Astrocyte (in vitro differentiated cells and primary cell): ENCODE data around the gene ACOT8. TPM values are rescaled to one million over a fixed set of nuclear protein-coding genes. Genes with fewer than 3 reads are reported as not detected.

Experiments used
- DNase-seq: peaks from one replicate; pipeline ENCODE4 v3.0.0-alpha.2; 2010; ENCODE audit warnings: low read depth
- FAIRE-seq: peaks from 2 replicates; lab custom pipeline; 2011; peaks lifted over from hg19 to GRCh38; lab: Jason Lieb, UNC
- H2AFZ ChIP-seq: 2 replicates; pipeline ENCODE4 v1.6.0; 2012; ENCODE audit warnings: low read depth, low read length, inconsistent platforms
- H3K27ac ChIP-seq: 2 replicates; pipeline ENCODE4 v1.5.1; 2011; ENCODE audit warnings: low read depth, low read length, inconsistent platforms
- H3K27me3 ChIP-seq: 2 replicates; pipeline ENCODE4 v1.6.0; 2011; ENCODE audit warnings: low read length, inconsistent platforms; ENCODE audit not compliant: insufficient read depth
- H3K36me3 ChIP-seq: 2 replicates; pipeline ENCODE4 v1.5.1; 2011; ENCODE audit warnings: low read length, inconsistent platforms; ENCODE audit not compliant: insufficient read depth
- H3K4me1 ChIP-seq: 2 replicates; pipeline ENCODE4 v1.5.1; 2011; ENCODE audit warnings: low read length, inconsistent platforms; ENCODE audit not compliant: insufficient read depth
- H3K4me2 ChIP-seq: 2 replicates; pipeline ENCODE4 v1.6.0; 2012; ENCODE audit warnings: low read length, inconsistent platforms
- H3K4me3 ChIP-seq: 2 replicates; pipeline ENCODE4 v1.5.1; 2011; ENCODE audit warnings: low read depth, mild to moderate bottlenecking, low read length, inconsistent platforms; ENCODE audit not compliant: insufficient read depth
- H3K79me2 ChIP-seq: 2 replicates; pipeline ENCODE4 v1.6.0; 2012; ENCODE audit warnings: mild to moderate bottlenecking, low read length, inconsistent platforms; ENCODE audit not compliant: insufficient read depth
- H3K9ac ChIP-seq: 2 replicates; pipeline ENCODE4 v1.6.0; 2012; ENCODE audit warnings: mild to moderate bottlenecking, low read length, inconsistent platforms
- H3K9me3 ChIP-seq: 2 replicates; pipeline ENCODE4 v1.5.1; 2012; ENCODE audit warnings: low read depth, mild to moderate bottlenecking, low read length, inconsistent platforms; ENCODE audit not compliant: insufficient read depth
- H4K20me1 ChIP-seq: 2 replicates; pipeline ENCODE4 v1.6.0; 2012; ENCODE audit warnings: low read length, inconsistent platforms; ENCODE audit not compliant: insufficient read depth
- H3K27ac Mint-ChIP-seq: one replicate; pipeline ENCODE4 v1.8.0; 2021; ENCODE audit warnings: mild to moderate bottlenecking, mixed read lengths; ENCODE audit not compliant: unreplicated experiment
- H3K27me3 Mint-ChIP-seq: one replicate; pipeline ENCODE4 v1.8.0; 2021; ENCODE audit warnings: low read depth, mixed read lengths; ENCODE audit not compliant: unreplicated experiment
- H3K36me3 Mint-ChIP-seq: one replicate; pipeline ENCODE4 v1.8.0; 2021; ENCODE audit warnings: low read depth, mixed read lengths; ENCODE audit not compliant: unreplicated experiment
- H3K4me1 Mint-ChIP-seq: one replicate; pipeline ENCODE4 v1.8.0; 2021; ENCODE audit warnings: low read depth, mixed read lengths; ENCODE audit not compliant: unreplicated experiment
- H3K4me3 Mint-ChIP-seq: one replicate; pipeline ENCODE4 v1.8.0; 2021; ENCODE audit warnings: mild to moderate bottlenecking, moderate library complexity, mixed read lengths; ENCODE audit not compliant: unreplicated experiment
- H3K9me3 Mint-ChIP-seq: one replicate; pipeline ENCODE4 v1.8.0; 2021; ENCODE audit warnings: mild to moderate bottlenecking, mixed read lengths; ENCODE audit not compliant: unreplicated experiment
- CTCF ChIP-seq: IDR thresholded peaks from 2 replicates; pipeline ENCODE4 v1.5.1; 2011; ENCODE audit warnings: low read depth, mild to moderate bottlenecking, inconsistent platforms, low read length, moderate library complexity; ENCODE audit not compliant: insufficient read depth
- EZH2 ChIP-seq: IDR thresholded peaks from 2 replicates; pipeline ENCODE4 v1.6.1; 2012; ENCODE audit warnings: mild to moderate bottlenecking, low read length, inconsistent platforms; ENCODE audit not compliant: insufficient read depth
- total RNA-seq: library from RNA; stranded (reverse); gene quantifications from 2 replicates; pipeline ENCODE4 v1.2.1, GENCODE V29; 2021

Gene ACOT8
- total RNA-seq, 1 donor from 2014 or later = 22.0 TPM

GRCh38 chr20:45828589-45828988 lies 28.6 kb downstream of the ACOT8 start:
- H3K9me3 Mint-ChIP-seq = no peaks in the 10 kb centered on the region
- H4K20me1 ChIP-seq = no peaks in the 10 kb centered on the region
- H3K4me3 Mint-ChIP-seq = no peak overlapping the region
- no peaks in the 10 kb centered on the region for H3K79me2 ChIP-seq
- FAIRE-seq = no peak
- H3K36me3 ChIP-seq = no peaks in the 10 kb centered on the region
- H3K4me1 Mint-ChIP-seq = peaks cover 19% of the 10 kb centered on the region
- TF ChIP-seq CTCF = no peak
- TF ChIP-seq EZH2 = no peak
- no peak overlapping the region for H3K27ac Mint-ChIP-seq
- peaks cover 14% of the 10 kb centered on the region for H3K4me1 ChIP-seq
- H3K36me3 Mint-ChIP-seq = no peaks in the 10 kb centered on the region
- H3K4me2 ChIP-seq = no peak overlapping the region
- no peak overlapping the region for H3K9ac ChIP-seq
- no peaks in the 10 kb centered on the region for H3K27me3 ChIP-seq
- H2AFZ ChIP-seq = no peak overlapping the region
- DNase-seq = no peak
- H3K9me3 ChIP-seq = no peaks in the 10 kb centered on the region
- no peak overlapping the region for H3K27ac ChIP-seq
- H3K4me3 ChIP-seq = no peak overlapping the region
- peaks cover under 1% of the 10 kb centered on the region for H3K27me3 Mint-ChIP-seq

- H2AFZ ChIP-seq = no peak overlapping the region
- H3K79me2 ChIP-seq = no peaks in the 10 kb centered on the region
- no peaks in the 10 kb centered on the region for H3K36me3 ChIP-seq
- peaks cover 8% of the 10 kb centered on the region for H3K4me1 ChIP-seq
- no peak overlapping the region for H3K9ac ChIP-seq
- FAIRE-seq = no peak
- Mint-ChIP-seq H3K27ac (no peak overlapping the region), H3K36me3 (no peaks in the 10 kb centered on the region), H3K4me3 (no peak overlapping the region), H3K4me1 (peaks cover 19% of the 10 kb centered on the region), H3K9me3 (no peaks in the 10 kb centered on the region), H3K27me3 (peaks cover 2% of the 10 kb centered on the region)
- no peak overlapping the region for H3K4me3 ChIP-seq
- no peaks in the 10 kb centered on the region for H4K20me1 ChIP-seq
- no peaks in the 10 kb centered on the region for H3K27me3 ChIP-seq
- H3K27ac ChIP-seq = no peak overlapping the region
- no peak for DNase-seq
- no peaks in the 10 kb centered on the region for H3K9me3 ChIP-seq
- TF ChIP-seq EZH2 (no peak), CTCF (no peak)
- no peak overlapping the region for H3K4me2 ChIP-seq
These were observed 29.5 kb downstream of the ACOT8 start for GRCh38 chr20:45827712-45828111.

- no peak within 1 kb of the TSS for H3K9ac ChIP-seq
- peak within 1 kb of the TSS; percentile 20 for H3K4me2 ChIP-seq
These were observed 30.1 kb downstream of the ACOT8 start, which contains the start of gene TNNC2 for GRCh38 chr20:45827030-45827652. Gene TNNC2 (minus strand): TSS chr20:45827312. CDS start chr20:45827248, 64 bp downstream.

More at GRCh38 chr20:45827030-45827652, 30.1 kb downstream of the ACOT8 start, which contains the start of gene TNNC2:
- FAIRE-seq (no peak), DNase-seq (no peak)
- TF ChIP-seq EZH2 (no peak), CTCF (no peak)
- H3K4me1 ChIP-seq = peaks cover 8% of the 10 kb centered on the region
- H3K4me1 Mint-ChIP-seq = peaks cover 21% of the 10 kb centered on the region
- no peak within 1 kb of the TSS for H3K27ac Mint-ChIP-seq
- H4K20me1 ChIP-seq = no peaks in the 10 kb centered on the region
- H3K36me3 Mint-ChIP-seq = no peaks in the 10 kb centered on the region
- no peaks in the 10 kb centered on the region for H3K9me3 Mint-ChIP-seq
- no peak within 1 kb of the TSS for H3K4me3 ChIP-seq
- H2AFZ ChIP-seq = peak within 1 kb of the TSS; percentile 47
- H3K79me2 ChIP-seq = no peaks in the 10 kb centered on the region
- H3K27me3 ChIP-seq = no peaks in the 10 kb centered on the region
- H3K9me3 ChIP-seq = no peaks in the 10 kb centered on the region
- no peak within 1 kb of the TSS for H3K27ac ChIP-seq
- peak within 1 kb of the TSS; percentile 17 for H3K4me3 Mint-ChIP-seq
- H3K27me3 Mint-ChIP-seq = peaks cover 4% of the 10 kb centered on the region
- H3K36me3 ChIP-seq = no peaks in the 10 kb centered on the region
